K562 (cell line): ENCODE results near the gene AQP11. TPM values are rescaled to one million over a fixed set of nuclear protein-coding genes. Genes with fewer than 3 reads are reported as not detected.

Experiments used
- ATF2 ChIP-seq: sonication (generic); formaldehyde crosslinking; IDR thresholded peaks from 2 replicates; pipeline ENCODE4 v1.8.1; 2022; ENCODE audit warnings: missing genetic modification reagents
- CCNT2 ChIP-seq: IDR thresholded peaks from 2 replicates; pipeline ENCODE4 v1.6.1; 2011; ENCODE audit warnings: borderline replicate concordance, low read depth, mild to moderate bottlenecking, moderate library complexity, mixed read lengths, low read length; ENCODE audit not compliant: insufficient read length; ENCODE audit errors: extremely low read depth
- RHOXF2B ChIP-seq: fragments of 250-450 bp; sonication (Bioruptor Pico); conservative IDR thresholded peaks from 2 replicates; pipeline ENCODE4 v1.5.1; 2021
- ZNF175 ChIP-seq: fragments of 200-800 bp; sonication (Bioruptor generic); IDR thresholded peaks from 2 replicates; pipeline ENCODE4 v1.6.1; 2016; ENCODE audit warnings: low read depth, mild to moderate bottlenecking, missing genetic modification characterization, missing compliant biosample characterization
- polyA plus RNA-seq, 8 experiments: library from polyadenylated mRNA; depleted of rRNA in 4 of 8; stranded (reverse) in 5 of 8; unstranded in 3 of 8; fragments of >200 nt; fragmentation: Nextera tagmentation in 2 of 8; fragmentation: Illumina TruSeq in 1 of 8; extraction: Ambion mirVana in 2 of 8; extraction: Trizol in 1 of 8; gene quantifications; 2 replicates each; pipeline versions ENCODE4 v1.2.1 to v1.2.3, GENCODE V29; 2011 to 2014; ENCODE audit warnings: inconsistent platforms in 1 of 8, missing spikeins in 1 of 8
- total RNA-seq, 7 experiments: library from RNA; depleted of rRNA in 6 of 7; stranded (reverse); fragments of >200 nt in 6 of 7; fragmentation: Illumina TruSeq in 2 of 7; extraction: Trizol in 2 of 7; gene quantifications; 2 replicates each; pipeline versions ENCODE4 v1.2.1 to v1.2.3, GENCODE V29; 2011 to 2021; ENCODE audit warnings: low replicate concordance in 1 of 7
- TF ChIP-seq, protein P1 (sequence below), 3 experiments: IDR thresholded peaks in 2 of 3; conservative IDR thresholded peaks in 1 of 3; 2 replicates each; pipeline ENCODE4 v1.5.1; 2011 to 2012; ENCODE audit warnings: low read length in 3 of 3, mild to moderate bottlenecking in 3 of 3, control low read depth in 2 of 3, improper control_type of control experiment in 1 of 3, inconsistent platforms in 1 of 3, low read depth in 1 of 3, mixed read lengths in 1 of 3, moderate library complexity in 1 of 3; ENCODE audit not compliant: insufficient read depth in 2 of 3
- TF ChIP-seq, protein P2 (sequence below), 2 experiments: fragments of 200-800 bp in 1 of 2; sonication (Bioruptor generic) in 1 of 2; sonication (generic) in 1 of 2; formaldehyde crosslinking in 1 of 2; IDR thresholded peaks in 1 of 2; conservative IDR thresholded peaks in 1 of 2; 2 replicates each; pipeline versions ENCODE4 v1.5.0 to v1.6.1; 2016 to 2020; ENCODE audit warnings: missing compliant biosample characterization in 1 of 2, missing genetic modification characterization in 1 of 2, missing genetic modification reagents in 1 of 2
- TF ChIP-seq, protein P3 (sequence below): fragments of 450-650 bp; formaldehyde crosslinking; IDR thresholded peaks from 2 replicates; pipeline ENCODE4 v1.4.0; 2020; ENCODE audit warnings: mild to moderate bottlenecking, moderate library complexity

AQP11 gene
- total and polyA plus RNA-seq, 9 of the 15 experiments (the other 6 are each of a cell fraction or from before 2014, with no cell fraction given) = 0.09 to 1.0 (median 0.36) TPM

DNA sequence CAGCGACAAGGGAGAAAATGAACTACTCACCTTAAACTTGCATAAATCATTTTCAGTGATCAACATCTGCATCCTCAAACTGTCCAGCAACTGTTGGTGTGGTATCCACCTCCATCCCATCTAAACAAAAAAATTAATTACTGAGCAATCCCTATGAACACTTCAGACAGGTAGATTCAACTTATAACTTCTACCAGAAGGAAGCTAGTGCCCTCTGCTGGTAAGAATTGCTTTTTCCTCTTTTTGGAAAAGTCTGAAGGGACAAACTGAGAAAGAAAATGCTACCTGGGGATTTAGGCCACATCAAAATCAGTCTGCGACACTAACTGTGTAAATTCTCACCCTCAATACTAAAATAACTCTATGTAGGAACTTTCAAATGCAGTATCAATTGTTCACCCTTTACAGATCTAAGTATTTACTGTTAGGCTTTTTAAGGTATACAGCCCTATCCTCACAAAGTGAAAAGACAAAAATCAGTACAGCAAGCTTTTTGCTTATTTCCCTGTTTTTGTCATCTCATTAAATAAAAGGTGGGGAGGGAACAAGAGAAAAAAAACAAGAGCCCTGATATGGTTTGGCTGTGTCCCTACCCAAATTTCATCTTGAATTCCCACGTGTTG is 29.9 kb downstream of the AQP11 start (continued):
- no peak for TF ChIP-seq ATF2 (CRISPR knock-in tag)
- TF ChIP-seq, protein P1, sequence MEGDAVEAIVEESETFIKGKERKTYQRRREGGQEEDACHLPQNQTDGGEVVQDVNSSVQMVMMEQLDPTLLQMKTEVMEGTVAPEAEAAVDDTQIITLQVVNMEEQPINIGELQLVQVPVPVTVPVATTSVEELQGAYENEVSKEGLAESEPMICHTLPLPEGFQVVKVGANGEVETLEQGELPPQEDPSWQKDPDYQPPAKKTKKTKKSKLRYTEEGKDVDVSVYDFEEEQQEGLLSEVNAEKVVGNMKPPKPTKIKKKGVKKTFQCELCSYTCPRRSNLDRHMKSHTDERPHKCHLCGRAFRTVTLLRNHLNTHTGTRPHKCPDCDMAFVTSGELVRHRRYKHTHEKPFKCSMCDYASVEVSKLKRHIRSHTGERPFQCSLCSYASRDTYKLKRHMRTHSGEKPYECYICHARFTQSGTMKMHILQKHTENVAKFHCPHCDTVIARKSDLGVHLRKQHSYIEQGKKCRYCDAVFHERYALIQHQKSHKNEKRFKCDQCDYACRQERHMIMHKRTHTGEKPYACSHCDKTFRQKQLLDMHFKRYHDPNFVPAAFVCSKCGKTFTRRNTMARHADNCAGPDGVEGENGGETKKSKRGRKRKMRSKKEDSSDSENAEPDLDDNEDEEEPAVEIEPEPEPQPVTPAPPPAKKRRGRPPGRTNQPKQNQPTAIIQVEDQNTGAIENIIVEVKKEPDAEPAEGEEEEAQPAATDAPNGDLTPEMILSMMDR (IDR thresholded peaks at IDR 0.05 in 2 of 3, conservative IDR thresholded peaks at IDR 0.05 in 1 of 3; ENCODE audit: insufficient read depth in 2 of 3, low read depth in 1 of 3, low read length in 3 of 3) = peak; percentile 35 to 78 (median 64); a peak in 5 of 6 replicates
- TF ChIP-seq, protein P2, sequence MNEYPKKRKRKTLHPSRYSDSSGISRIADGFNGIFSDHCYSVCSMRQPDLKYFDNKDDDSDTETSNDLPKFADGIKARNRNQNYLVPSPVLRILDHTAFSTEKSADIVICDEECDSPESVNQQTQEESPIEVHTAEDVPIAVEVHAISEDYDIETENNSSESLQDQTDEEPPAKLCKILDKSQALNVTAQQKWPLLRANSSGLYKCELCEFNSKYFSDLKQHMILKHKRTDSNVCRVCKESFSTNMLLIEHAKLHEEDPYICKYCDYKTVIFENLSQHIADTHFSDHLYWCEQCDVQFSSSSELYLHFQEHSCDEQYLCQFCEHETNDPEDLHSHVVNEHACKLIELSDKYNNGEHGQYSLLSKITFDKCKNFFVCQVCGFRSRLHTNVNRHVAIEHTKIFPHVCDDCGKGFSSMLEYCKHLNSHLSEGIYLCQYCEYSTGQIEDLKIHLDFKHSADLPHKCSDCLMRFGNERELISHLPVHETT (CRISPR knock-in tag; conservative IDR thresholded peaks at IDR 0.05 in 1 of 2, IDR thresholded peaks at IDR 0.05 in 1 of 2) = no peak
- TF ChIP-seq RHOXF2B (CRISPR knock-in tag) = no peak
- TF ChIP-seq, protein P3, sequence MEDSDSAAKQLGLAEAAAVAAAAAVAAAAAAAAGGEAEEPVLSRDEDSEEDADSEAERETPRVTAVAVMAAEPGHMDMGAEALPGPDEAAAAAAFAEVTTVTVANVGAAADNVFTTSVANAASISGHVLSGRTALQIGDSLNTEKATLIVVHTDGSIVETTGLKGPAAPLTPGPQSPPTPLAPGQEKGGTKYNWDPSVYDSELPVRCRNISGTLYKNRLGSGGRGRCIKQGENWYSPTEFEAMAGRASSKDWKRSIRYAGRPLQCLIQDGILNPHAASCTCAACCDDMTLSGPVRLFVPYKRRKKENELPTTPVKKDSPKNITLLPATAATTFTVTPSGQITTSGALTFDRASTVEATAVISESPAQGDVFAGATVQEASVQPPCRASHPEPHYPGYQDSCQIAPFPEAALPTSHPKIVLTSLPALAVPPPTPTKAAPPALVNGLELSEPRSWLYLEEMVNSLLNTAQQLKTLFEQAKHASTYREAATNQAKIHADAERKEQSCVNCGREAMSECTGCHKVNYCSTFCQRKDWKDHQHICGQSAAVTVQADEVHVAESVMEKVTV (CRISPR knock-in tag) = peak; percentile 67
- TF ChIP-seq CCNT2 = no peak
- TF ChIP-seq ZNF175 (CRISPR knock-in tag) = no peak
